Chondrocyte (in vitro differentiated cells): Measurements from ENCODE around the gene USP5. TPM values are rescaled to one million over a fixed set of nuclear protein-coding genes. Genes with fewer than 3 reads are reported as not detected.
A peak's percentile ranks its signal among the peaks of the same experiment; 100 is the strongest.

Experiments
- DNase-seq: peaks from one replicate; pipeline ENCODE4 v3.0.0; 2021; ENCODE audit warnings: mixed read lengths, low spot score
- H3K27ac Mint-ChIP-seq: one replicate; pipeline ENCODE4 v1.8.0; 2021; ENCODE audit warnings: mild to moderate bottlenecking, moderate library complexity, mixed read lengths; ENCODE audit not compliant: unreplicated experiment
- H3K27me3 Mint-ChIP-seq: 2 replicates; pipeline ENCODE4 v1.8.0; 2021; ENCODE audit warnings: low read depth, mixed read lengths
- H3K36me3 Mint-ChIP-seq: 2 replicates; pipeline ENCODE4 v1.8.0; 2021; ENCODE audit warnings: low read depth, mixed read lengths
- H3K4me1 Mint-ChIP-seq: 2 replicates; pipeline ENCODE4 v1.8.0; 2021; ENCODE audit warnings: low read depth, mild to moderate bottlenecking, mixed read lengths
- H3K4me3 Mint-ChIP-seq: one replicate; pipeline ENCODE4 v1.8.0; 2021; ENCODE audit warnings: mild to moderate bottlenecking, moderate library complexity, mixed read lengths; ENCODE audit not compliant: unreplicated experiment
- H3K9me3 Mint-ChIP-seq: 2 replicates; pipeline ENCODE4 v1.8.0; 2021; ENCODE audit warnings: low read depth, mixed read lengths
- CTCF ChIP-seq: fragments of 200-600 bp; sonication (generic); IDR thresholded peaks from 2 replicates; pipeline ENCODE4 v1.5.0; 2021; ENCODE audit warnings: antibody characterized with exemption, mild to moderate bottlenecking, moderate library complexity
- total RNA-seq: library from RNA; stranded (reverse); gene quantifications from 3 replicates; pipeline ENCODE4 v1.2.1, GENCODE V29; 2021

USP5 gene
- total RNA-seq, 1 donor from 2014 or later, result 106 TPM

- H3K9me3 Mint-ChIP-seq, result no peaks in the 10 kb centered on the region
- no peaks in the 10 kb centered on the region for H3K27me3 Mint-ChIP-seq
- H3K27ac Mint-ChIP-seq, result peak overlapping the region; percentile 90
- peaks cover 39% of the 10 kb centered on the region for H3K4me1 Mint-ChIP-seq
- no peak for TF ChIP-seq CTCF
- peaks cover 33% of the 10 kb centered on the region for H3K36me3 Mint-ChIP-seq
- peak overlapping the region; percentile 95 for H3K4me3 Mint-ChIP-seq
- DNase-seq, result peak; percentile 86
Measured at GRCh38 chr12:6866163-6866919, 14.4 kb downstream of the USP5 start.

GRCh38 chr12:6866920-6867412 is 15.0 kb downstream of the USP5 start:
- peak; percentile 92 for DNase-seq
- Mint-ChIP-seq H3K27ac (peak overlapping the region; percentile 90), H3K36me3 (peaks cover 31% of the 10 kb centered on the region), H3K4me3 (peak overlapping the region; percentile 95), H3K27me3 (no peaks in the 10 kb centered on the region), H3K4me1 (peaks cover 46% of the 10 kb centered on the region), H3K9me3 (no peaks in the 10 kb centered on the region)
- TF ChIP-seq CTCF, result no peak

GRCh38 chr12:6867413-6868210 is 15.7 kb downstream of the USP5 start, which contains the start of gene TPI1:
TPI1 (plus strand) TSS chr12:6867531; CDS start chr12:6867567, 36 bp downstream.
- TF ChIP-seq CTCF, result peak; percentile 43
- peak; percentile 87 for DNase-seq
- Mint-ChIP-seq H3K9me3 (no peaks in the 10 kb centered on the region), H3K27me3 (no peaks in the 10 kb centered on the region), H3K4me1 (peaks cover 52% of the 10 kb centered on the region), H3K4me3 (peak within 1 kb of the TSS; percentile 95), H3K36me3 (peaks cover 27% of the 10 kb centered on the region), H3K27ac (peak within 1 kb of the TSS; percentile 90)

GRCh38 chr12:6868211-6869048 is 16.5 kb downstream of the USP5 start:
- H3K4me1 Mint-ChIP-seq, result peaks cover 52% of the 10 kb centered on the region
- H3K4me3 Mint-ChIP-seq, result peak overlapping the region; percentile 95
- H3K27me3 Mint-ChIP-seq, result no peaks in the 10 kb centered on the region
- no peak for TF ChIP-seq CTCF
- no peak for DNase-seq
- H3K9me3 Mint-ChIP-seq, result no peaks in the 10 kb centered on the region
- peak overlapping the region; percentile 88 for H3K27ac Mint-ChIP-seq
- peaks cover 25% of the 10 kb centered on the region for H3K36me3 Mint-ChIP-seq
